Measurements from ENCODE around the gene FOXRED1. TPM values are rescaled to one million over a fixed set of nuclear protein-coding genes. Genes with fewer than 3 reads are reported as not detected.

FOXRED1 gene
- total and polyA plus RNA-seq, 2 of the 13 experiments (the other 11 are each of a cell fraction or from before 2014, with no cell fraction given) = 29.6 to 42.9 TPM

GRCh38 chr11:126303623-126304456 is 34.9 kb downstream of the FOXRED1 start, which contains the start of gene DCPS (continued):
- TF ChIP-seq KIAA2018 (CRISPR knock-in tag; IDR thresholded peaks at IDR 0.05; ENCODE audit: borderline replicate concordance) (no peak), FOXP1 (IDR thresholded peaks at IDR 0.05) (no peak), FOXP1 (CRISPR knock-in tag; IDR thresholded peaks at IDR 0.05) (no peak), ARID4A (CRISPR knock-in tag; IDR thresholded peaks at IDR 0.05; ENCODE audit: borderline replicate concordance) (peak; percentile 92), ZBTB7B (CRISPR knock-in tag; IDR thresholded peaks at IDR 0.05) (peak; percentile 88), ZSCAN25 (CRISPR knock-in tag; IDR thresholded peaks at IDR 0.05) (peak; percentile 81), CCDC6 (CRISPR knock-in tag; IDR thresholded peaks at IDR 0.05) (peak; percentile 94), BCL6 (CRISPR knock-in tag; IDR thresholded peaks at IDR 0.05) (peak; percentile 53), ZNF513 (CRISPR knock-in tag; conservative IDR thresholded peaks at IDR 0.05) (peak; percentile 66; the same call in 1 of the 2 replicates), MLXIP (CRISPR knock-in tag; IDR thresholded peaks at IDR 0.05; ENCODE audit: borderline replicate concordance) (peak; percentile 70; the same call in 1 of the 2 replicates)

Measured in HepG2 (cell line).